Measurements from ENCODE around the gene ZNF784.

GRCh38 chr19:55658846-55659459 is 34.6 kb upstream of the ZNF784 start:
- TF ChIP-seq CTCF (IDR thresholded peaks at IDR 0.05; ENCODE audit: borderline replicate concordance, extremely low read depth, low read length, poor library complexity, severe bottlenecking) = no peak
- no peak for TF ChIP-seq EZH2 (IDR thresholded peaks at IDR 0.05; ENCODE audit: borderline replicate concordance, low read depth, low read length, severe bottlenecking)
